GM12874 (cell line): ENCODE results near the gene ABCF1.

Experiments used
- CTCF ChIP-seq: IDR thresholded peaks from 2 replicates; pipeline ENCODE4 v1.5.1; 2011; ENCODE audit warnings: low read depth, mild to moderate bottlenecking, control low read depth, low read length, moderate library complexity; ENCODE audit not compliant: insufficient read depth

Gene ABCF1

GRCh38 chr6:30565772-30566171 is 5.5 kb upstream of the ABCF1 start:
- no peak for TF ChIP-seq CTCF

GRCh38 chr6:30568245-30568644 is 3.0 kb upstream of the ABCF1 start:
- no peak for TF ChIP-seq CTCF

GRCh38 chr6:30570263-30570662 is 979 bp upstream of the ABCF1 start:
- TF ChIP-seq CTCF = no peak

- TF ChIP-seq CTCF = no peak
These were observed 535 bp upstream of the ABCF1 start for GRCh38 chr6:30570740-30571074.

GRCh38 chr6:30571762-30572082 is 480 bp downstream of the ABCF1 start:
- TF ChIP-seq CTCF = no peak

GRCh38 chr6:30572148-30572547 is 906 bp downstream of the ABCF1 start:
- TF ChIP-seq CTCF = no peak

GRCh38 chr6:30573113-30573512 is 1.9 kb downstream of the ABCF1 start:
- TF ChIP-seq CTCF = no peak

GRCh38 chr6:30578051-30578450 is 6.8 kb downstream of the ABCF1 start:
- TF ChIP-seq CTCF = no peak
